HL-60 (cell line): ENCODE measurements around the gene BEND6.

ENCODE experiments used
- DNase-seq, 2 experiments: peaks; one replicate each; pipeline ENCODE4 v3.0.0-alpha.2; 2010 to 2020; ENCODE audit warnings: low read depth in 1 of 2, low spot score in 1 of 2
- H3K27ac ChIP-seq: fragments of 250-450 bp; sonication (Bioruptor Pico); replicated peaks from 2 replicates; pipeline ENCODE4 v1.5.1; 2020; ENCODE audit warnings: mild to moderate bottlenecking, moderate library complexity
- H3K27me3 ChIP-seq: fragments of 250-450 bp; sonication (Bioruptor Pico); 2 replicates; pipeline ENCODE4 v1.5.1; 2021; ENCODE audit warnings: mild to moderate bottlenecking, moderate library complexity; ENCODE audit not compliant: insufficient read depth, poor library complexity, severe bottlenecking
- H3K4me3 ChIP-seq: replicated peaks from 2 replicates; pipeline ENCODE4 v1.5.1; 2011; ENCODE audit warnings: mild to moderate bottlenecking, control low read depth, low read length; ENCODE audit not compliant: insufficient read depth
- CTCF ChIP-seq: IDR thresholded peaks from one replicate; pipeline ENCODE4 v1.5.1; 2011; ENCODE audit warnings: low read length, control low read depth, inconsistent platforms; ENCODE audit not compliant: insufficient read depth
- GABPA ChIP-seq: IDR thresholded peaks from 2 replicates; pipeline ENCODE4 v1.6.1; 2012; ENCODE audit warnings: low read depth
- POLR2AphosphoS5 ChIP-seq: IDR thresholded peaks from 2 replicates; pipeline ENCODE4 v1.6.1; 2012; ENCODE audit warnings: low read depth
- REST ChIP-seq: IDR thresholded peaks from 2 replicates; pipeline ENCODE4 v1.6.1; 2012; ENCODE audit warnings: low read depth; ENCODE audit not compliant: insufficient replicate concordance
- SPI1 ChIP-seq: IDR thresholded peaks from 2 replicates; pipeline ENCODE4 v1.6.1; 2012; ENCODE audit warnings: low read depth, mild to moderate bottlenecking, borderline replicate concordance

BEND6 gene

GRCh38 chr6:56959094-56959493, 4.2 kb downstream of the BEND6 start:
- no peaks in the 10 kb centered on the region for H3K27me3 ChIP-seq
- no peak for TF ChIP-seq POLR2AphosphoS5
- TF ChIP-seq REST: no peak
- no peak for TF ChIP-seq SPI1
- no peak for TF ChIP-seq CTCF
- no peak for TF ChIP-seq GABPA
- no peak for DNase-seq
- no peak overlapping the region for H3K4me3 ChIP-seq
- no peak overlapping the region for H3K27ac ChIP-seq

GRCh38 chr6:56959938-56960337, 5.0 kb downstream of the BEND6 start:
- H3K27ac ChIP-seq: no peak overlapping the region
- H3K27me3 ChIP-seq: no peaks in the 10 kb centered on the region
- no peak for DNase-seq
- TF ChIP-seq POLR2AphosphoS5 (no peak), GABPA (no peak), SPI1 (no peak), CTCF (no peak), REST (no peak)
- no peak overlapping the region for H3K4me3 ChIP-seq

GRCh38 chr6:56961151-56961550, 6.2 kb downstream of the BEND6 start:
- no peaks in the 10 kb centered on the region for H3K27me3 ChIP-seq
- no peak overlapping the region for H3K4me3 ChIP-seq
- TF ChIP-seq GABPA (no peak), REST (no peak), POLR2AphosphoS5 (no peak), SPI1 (no peak), CTCF (no peak)
- no peak overlapping the region for H3K27ac ChIP-seq
- no peak for DNase-seq
